ENCODE data around the gene PPP2R3B.

PPP2R3B gene

GRCh38 chrX:290476-291166 is 96.1 kb downstream of the PPP2R3B start:
- no peak for DNase-seq (ENCODE audit: low read depth)
- H3K4me3 ChIP-seq (ENCODE audit: low read depth, low read length) = no peak overlapping the region
- no peak for TF ChIP-seq CTCF (IDR thresholded peaks at IDR 0.05; ENCODE audit: low read depth, low read length)

DNA sequence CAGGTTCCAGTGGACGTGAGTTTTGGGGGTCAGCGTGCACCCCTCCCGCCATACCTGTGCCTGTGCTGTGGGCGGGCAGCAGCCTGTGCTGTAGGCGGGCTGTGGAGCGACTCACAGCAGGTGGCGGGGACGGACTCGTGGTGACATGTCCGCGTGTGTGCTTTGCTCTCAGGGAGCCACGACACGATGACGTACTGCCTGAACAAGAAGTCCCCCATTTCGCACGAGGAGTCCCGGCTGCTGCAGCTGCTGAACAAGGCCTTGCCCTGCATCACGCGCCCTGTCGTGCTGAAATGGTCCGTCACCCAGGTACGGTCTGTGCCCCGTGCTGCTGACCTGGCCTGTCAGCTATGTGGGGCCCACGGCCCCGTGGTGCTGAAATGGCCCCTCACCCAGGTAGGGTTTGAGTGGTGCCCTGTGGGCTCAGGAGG is 98.1 kb downstream of the PPP2R3B start:
- no peak for TF ChIP-seq MAX (IDR thresholded peaks at IDR 0.05; ENCODE audit: low read depth, low read length)
- TF ChIP-seq MYC (IDR thresholded peaks at IDR 0.05; ENCODE audit: low read depth, low read length) = no peak
- no peak for TF ChIP-seq CTCF (IDR thresholded peaks at IDR 0.05; ENCODE audit: low read depth, low read length)
- no peak for TF ChIP-seq POLR2A (IDR thresholded peaks at IDR 0.05; ENCODE audit: extremely low read depth, insufficient read length)
- H3K4me3 ChIP-seq (ENCODE audit: low read depth, low read length) = no peak overlapping the region
- no peak for DNase-seq (ENCODE audit: low read depth)

GRCh38 chrX:287670-288069 is 99.0 kb downstream of the PPP2R3B start:
- H3K4me3 ChIP-seq (ENCODE audit: low read depth, low read length) = no peak overlapping the region
- no peak for TF ChIP-seq POLR2A (IDR thresholded peaks at IDR 0.05; ENCODE audit: extremely low read depth, insufficient read length)
- no peak for TF ChIP-seq MYC (IDR thresholded peaks at IDR 0.05; ENCODE audit: low read depth, low read length)
- no peak for TF ChIP-seq MAX (IDR thresholded peaks at IDR 0.05; ENCODE audit: low read depth, low read length)
- TF ChIP-seq CTCF (IDR thresholded peaks at IDR 0.05; ENCODE audit: low read depth, low read length) = no peak
- no peak for DNase-seq (ENCODE audit: low read depth)

- no peak overlapping the region for H3K4me3 ChIP-seq (ENCODE audit: low read depth, low read length)
- no peak for TF ChIP-seq CTCF (IDR thresholded peaks at IDR 0.05; ENCODE audit: low read depth, low read length)
- TF ChIP-seq MAX (IDR thresholded peaks at IDR 0.05; ENCODE audit: low read depth, low read length) = no peak
- no peak for TF ChIP-seq MYC (IDR thresholded peaks at IDR 0.05; ENCODE audit: low read depth, low read length)
- no peak for TF ChIP-seq POLR2A (IDR thresholded peaks at IDR 0.05; ENCODE audit: extremely low read depth, insufficient read length)
- DNase-seq (ENCODE audit: low read depth) = no peak
Measured at GRCh38 chrX:285076-285677, 101.5 kb downstream of the PPP2R3B start.

All from NB4 (cell line).